Stimulated activated CD4-positive, alpha-beta T cell treated with anti-CD3 and anti-CD28 coated beads, Interleukin-15, amount 100 ng/mL, for 24 hours (primary cell): ENCODE measurements around the gene AUTS2.
"Not testable (repeated sequence)": the region's sequence is repeated elsewhere in the genome, so short reads cannot be mapped to it uniquely, and the experiment has no call there.

Source experiments
- DNase-seq: peaks from one replicate; pipeline ENCODE4 v3.0.0-alpha.2; 2020

Gene AUTS2

DNA sequence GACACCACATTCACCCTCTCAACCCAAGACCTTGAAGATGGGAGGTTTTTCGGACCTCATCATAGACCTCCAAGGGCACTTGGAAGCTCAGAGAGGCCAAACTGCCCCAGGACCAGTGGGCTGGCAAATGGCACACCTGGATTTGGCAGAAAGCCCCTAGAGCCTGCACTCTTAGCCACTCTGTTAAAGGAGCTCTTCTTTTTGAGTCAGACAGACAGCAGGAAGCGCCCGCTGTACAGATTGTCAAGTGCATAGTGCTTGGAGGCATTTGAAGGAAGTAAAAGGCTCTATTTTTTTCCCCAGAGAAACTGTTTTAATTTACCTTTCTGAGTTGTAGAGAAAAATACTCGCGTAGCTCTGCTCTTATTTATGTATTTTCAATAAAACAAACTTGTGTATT is 1125.1 kb downstream of the AUTS2 start:
- no peak for DNase-seq

- no peak for DNase-seq
These were observed 1127.2 kb downstream of the AUTS2 start for GRCh38 chr7:70725448-70725847.

GRCh38 chr7:70726294-70726693 is 1128.0 kb downstream of the AUTS2 start:
- DNase-seq: no peak

- DNase-seq: no peak
These were observed 1128.7 kb downstream of the AUTS2 start for GRCh38 chr7:70726951-70727378.

DNA sequence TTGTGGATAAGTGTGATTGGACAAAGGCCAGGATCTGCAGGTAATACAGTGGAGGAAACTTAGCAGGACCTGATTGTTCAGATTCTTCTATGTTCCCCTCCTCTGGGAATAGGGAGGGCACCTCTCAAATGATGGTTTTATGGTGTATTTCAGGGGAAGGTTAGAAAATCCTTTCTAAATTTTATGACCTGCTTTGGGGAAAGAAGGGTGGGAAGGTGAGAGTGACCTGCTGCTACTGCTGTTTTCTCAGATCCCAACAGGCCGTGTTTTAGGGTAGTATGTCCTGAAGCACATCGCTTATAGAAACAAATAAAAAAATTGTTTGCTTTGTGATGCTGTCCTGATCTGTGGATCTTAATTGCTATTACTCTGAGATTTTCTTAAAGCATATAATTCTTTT is 1129.6 kb downstream of the AUTS2 start:
- DNase-seq: no peak

- DNase-seq: no peak
These were observed 1130.7 kb downstream of the AUTS2 start for GRCh38 chr7:70728872-70729552.

DNA sequence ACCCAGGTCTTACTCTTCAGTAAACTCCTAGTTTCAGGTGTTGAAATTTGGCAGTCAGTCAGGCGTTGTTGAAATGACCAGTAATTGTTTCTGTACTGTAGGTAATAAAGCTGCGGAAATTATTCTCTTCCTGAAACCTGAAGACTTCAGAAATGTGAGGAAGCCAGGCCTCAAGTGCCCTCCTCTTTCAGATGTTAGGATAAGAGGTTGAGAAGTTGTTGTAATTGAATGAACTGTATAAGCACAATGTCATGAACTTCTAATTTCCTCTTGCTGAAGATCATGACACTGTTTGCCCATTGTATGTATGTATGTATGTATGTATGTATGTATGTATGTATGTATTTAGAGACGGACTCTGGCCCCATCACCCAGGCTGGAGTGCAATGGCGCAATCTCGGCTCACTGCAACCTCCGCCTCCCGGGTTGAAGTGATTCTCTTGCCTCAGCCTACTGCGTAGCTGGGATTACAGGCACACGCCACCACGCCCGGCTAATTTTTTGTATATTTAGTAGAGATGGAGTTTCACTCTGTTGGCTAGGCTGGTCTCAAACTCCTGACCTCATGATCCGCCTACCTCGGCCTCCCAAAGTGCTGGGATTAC is 1131.4 kb downstream of the AUTS2 start:
- DNase-seq: not testable (repeated sequence)

GRCh38 chr7:70730451-70731110 is 1132.3 kb downstream of the AUTS2 start:
- DNase-seq: no peak

- DNase-seq: no peak
These were observed 1134.8 kb downstream of the AUTS2 start for GRCh38 chr7:70733090-70733489.

DNA sequence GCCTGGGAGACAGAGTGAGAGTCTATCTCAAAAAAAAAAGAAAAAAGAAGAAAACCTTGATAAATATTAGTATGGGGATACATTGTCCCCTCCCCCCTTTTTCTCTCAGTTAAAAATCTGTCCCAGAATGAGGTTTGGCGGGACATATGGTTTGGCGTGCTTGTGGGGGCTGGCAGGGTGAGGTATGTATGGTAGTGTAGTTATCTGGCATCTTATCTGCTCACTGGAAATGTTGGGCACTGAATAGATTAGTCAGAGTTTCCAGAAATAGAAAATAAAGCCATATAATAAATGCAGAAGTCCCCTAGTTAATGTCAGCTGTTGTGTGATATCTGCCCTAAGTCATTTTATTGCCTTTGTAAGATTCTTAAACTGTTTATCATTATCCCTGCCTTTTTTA is 1136.1 kb downstream of the AUTS2 start:
- DNase-seq: no peak

GRCh38 chr7:70735313-70735712 is 1137.0 kb downstream of the AUTS2 start:
- DNase-seq: no peak

DNA sequence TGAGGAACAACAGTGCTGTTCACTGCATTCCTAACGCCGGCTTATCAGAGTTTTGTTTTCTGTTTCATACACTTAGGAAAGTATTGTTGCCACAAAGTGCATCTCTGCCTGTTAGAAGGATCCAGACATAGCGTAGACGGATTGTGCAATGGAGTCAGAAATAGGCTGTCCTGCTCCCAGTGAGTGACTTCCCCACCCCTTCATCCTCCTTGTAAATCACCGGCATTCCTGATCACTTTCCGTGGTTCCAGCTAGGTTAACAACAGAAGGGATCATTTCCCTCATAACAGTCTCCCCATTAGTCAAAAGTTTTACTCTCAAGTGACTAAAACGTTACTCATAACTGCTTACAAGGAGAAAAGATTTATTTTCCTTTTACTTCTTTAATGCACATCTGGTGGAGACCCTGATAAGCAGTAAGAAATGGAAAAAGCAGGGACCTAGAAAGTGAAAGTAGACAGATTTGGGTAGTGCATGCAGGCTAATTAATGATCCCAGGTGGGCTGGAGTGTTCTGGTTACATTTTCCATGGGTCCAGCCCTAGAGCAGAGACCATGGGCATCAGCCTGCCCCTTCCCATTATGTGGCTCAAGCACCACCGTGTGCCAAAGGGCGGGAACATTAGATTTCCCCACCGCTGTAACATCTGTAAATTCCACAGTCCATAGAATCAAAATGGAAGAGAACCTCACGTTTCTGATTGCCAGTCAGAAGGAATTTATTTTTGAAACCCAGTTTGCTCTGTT is 1138.6 kb downstream of the AUTS2 start:
- DNase-seq: no peak

GRCh38 chr7:70738151-70738885 is 1140.0 kb downstream of the AUTS2 start:
- no peak for DNase-seq

- DNase-seq: no peak
These were observed 1141.5 kb downstream of the AUTS2 start for GRCh38 chr7:70739646-70740210.

- DNase-seq: no peak
These were observed 1143.4 kb downstream of the AUTS2 start for GRCh38 chr7:70741666-70742065.

DNA sequence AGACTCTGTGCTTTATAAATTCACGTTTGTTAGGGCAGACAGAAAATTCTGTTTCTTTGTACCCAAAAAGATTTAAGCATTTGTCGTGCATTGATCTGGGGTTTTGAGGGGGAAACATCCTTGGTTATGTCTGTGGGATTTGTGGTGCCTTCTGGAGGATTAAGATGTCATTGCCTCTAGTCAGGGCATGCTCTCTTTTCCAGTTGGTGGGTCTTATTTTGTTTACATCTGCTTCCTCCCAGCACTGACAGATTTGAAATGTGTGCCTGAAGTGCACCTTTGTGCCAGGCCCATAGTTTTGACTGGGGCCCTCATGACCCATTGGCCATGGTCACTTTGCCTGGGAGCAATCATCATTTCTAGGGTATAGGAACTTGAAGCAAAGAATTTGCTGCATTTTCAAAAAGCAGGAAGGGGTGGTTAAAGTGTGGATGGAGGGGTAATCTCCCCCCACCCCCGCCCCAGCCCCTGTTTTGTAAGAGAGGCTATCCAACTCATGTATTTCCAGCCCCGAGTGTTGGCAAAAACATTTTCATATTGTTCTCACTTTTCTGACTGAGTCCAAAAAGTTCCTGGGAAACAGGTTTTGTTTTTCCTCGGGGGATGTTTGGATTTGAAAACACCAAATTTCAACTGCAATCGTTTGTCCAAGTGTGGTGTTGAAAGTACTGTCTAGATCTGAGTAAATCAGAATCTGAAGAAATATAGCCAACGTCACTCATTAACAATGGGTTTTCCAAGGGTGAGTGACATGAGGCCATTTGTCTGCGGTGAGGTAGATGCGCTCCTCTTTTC is 1145.5 kb downstream of the AUTS2 start:
- DNase-seq: no peak

GRCh38 chr7:70744492-70744891 is 1146.2 kb downstream of the AUTS2 start:
- no peak for DNase-seq

GRCh38 chr7:70749831-70750230 is 1151.6 kb downstream of the AUTS2 start:
- no peak for DNase-seq

- no peak for DNase-seq
These were observed 1153.6 kb downstream of the AUTS2 start for GRCh38 chr7:70751895-70752294.

GRCh38 chr7:70752794-70753241 is 1154.5 kb downstream of the AUTS2 start:
- no peak for DNase-seq

- DNase-seq: no peak
These were observed 1158.5 kb downstream of the AUTS2 start for GRCh38 chr7:70756789-70757188.

DNA sequence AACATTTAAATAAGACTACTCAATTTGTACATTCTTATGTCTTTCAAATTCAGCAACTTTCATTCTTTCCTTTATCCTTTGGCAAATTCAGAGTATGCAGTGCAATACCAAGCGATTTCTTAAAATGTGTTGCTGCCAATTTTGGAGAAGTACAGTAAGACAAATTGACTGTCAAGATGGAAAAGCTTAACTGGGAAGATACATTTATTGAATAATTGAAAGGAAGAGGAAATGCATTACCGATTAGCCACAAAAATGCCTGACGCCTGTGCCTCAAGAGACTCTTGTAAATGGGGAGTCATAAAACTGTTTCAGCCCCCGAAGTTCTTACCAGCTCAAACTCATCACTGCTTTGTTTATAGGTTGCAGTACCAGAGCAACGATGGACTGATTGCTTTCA is 1160.4 kb downstream of the AUTS2 start:
- DNase-seq: no peak
